Measurements from ENCODE around the gene CASQ2. TPM values are rescaled to one million over a fixed set of nuclear protein-coding genes. Genes with fewer than 3 reads are reported as not detected.

Gene CASQ2
- total RNA-seq (2021; fragmentation: NEBNext Ultra II Directional; extraction: Animal tissue kit (Norgen Biotek cat#: 25700)) = not detected
- long read RNA-seq = 0 reads

DNA sequence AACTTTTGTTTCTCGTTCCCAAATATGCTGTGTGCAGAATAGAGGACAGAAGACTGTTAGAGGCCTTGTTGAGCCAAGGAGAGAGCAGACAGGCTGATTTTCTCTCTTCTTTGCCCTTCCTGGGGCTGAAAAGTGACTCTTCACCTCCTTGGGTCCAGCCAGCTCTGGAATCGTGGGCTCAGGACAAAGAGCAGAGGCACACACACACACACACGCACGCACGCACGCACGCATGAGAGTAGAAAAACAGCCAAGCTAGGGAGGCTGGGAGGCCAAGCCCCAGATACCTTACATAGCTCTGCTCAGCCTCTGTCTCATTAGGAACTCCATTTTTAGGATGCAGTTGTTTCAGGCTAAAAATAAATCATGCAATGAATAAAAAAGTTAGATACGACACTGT lies at the start of gene CASQ2:
TSS of gene CASQ2 (minus strand) at position 166 of the 400 bp plus-strand sequence. CDS start 173 bp downstream, outside the sequence.
- TF ChIP-seq, protein P1, sequence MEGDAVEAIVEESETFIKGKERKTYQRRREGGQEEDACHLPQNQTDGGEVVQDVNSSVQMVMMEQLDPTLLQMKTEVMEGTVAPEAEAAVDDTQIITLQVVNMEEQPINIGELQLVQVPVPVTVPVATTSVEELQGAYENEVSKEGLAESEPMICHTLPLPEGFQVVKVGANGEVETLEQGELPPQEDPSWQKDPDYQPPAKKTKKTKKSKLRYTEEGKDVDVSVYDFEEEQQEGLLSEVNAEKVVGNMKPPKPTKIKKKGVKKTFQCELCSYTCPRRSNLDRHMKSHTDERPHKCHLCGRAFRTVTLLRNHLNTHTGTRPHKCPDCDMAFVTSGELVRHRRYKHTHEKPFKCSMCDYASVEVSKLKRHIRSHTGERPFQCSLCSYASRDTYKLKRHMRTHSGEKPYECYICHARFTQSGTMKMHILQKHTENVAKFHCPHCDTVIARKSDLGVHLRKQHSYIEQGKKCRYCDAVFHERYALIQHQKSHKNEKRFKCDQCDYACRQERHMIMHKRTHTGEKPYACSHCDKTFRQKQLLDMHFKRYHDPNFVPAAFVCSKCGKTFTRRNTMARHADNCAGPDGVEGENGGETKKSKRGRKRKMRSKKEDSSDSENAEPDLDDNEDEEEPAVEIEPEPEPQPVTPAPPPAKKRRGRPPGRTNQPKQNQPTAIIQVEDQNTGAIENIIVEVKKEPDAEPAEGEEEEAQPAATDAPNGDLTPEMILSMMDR (IDR thresholded peaks at IDR 0.05) = no peak
- DNase-seq = no peak
- Mint-ChIP-seq H3K4me3 (no peak within 1 kb of the TSS), H3K27ac (no peak within 1 kb of the TSS), H3K36me3 (ENCODE audit: low read depth) (no peaks in the 10 kb centered on the region), H3K27me3 (ENCODE audit: insufficient read depth) (peaks cover 20% of the 10 kb centered on the region), H3K4me1 (ENCODE audit: low read depth) (peaks cover 21% of the 10 kb centered on the region), H3K9me3 (no peaks in the 10 kb centered on the region)

DNA sequence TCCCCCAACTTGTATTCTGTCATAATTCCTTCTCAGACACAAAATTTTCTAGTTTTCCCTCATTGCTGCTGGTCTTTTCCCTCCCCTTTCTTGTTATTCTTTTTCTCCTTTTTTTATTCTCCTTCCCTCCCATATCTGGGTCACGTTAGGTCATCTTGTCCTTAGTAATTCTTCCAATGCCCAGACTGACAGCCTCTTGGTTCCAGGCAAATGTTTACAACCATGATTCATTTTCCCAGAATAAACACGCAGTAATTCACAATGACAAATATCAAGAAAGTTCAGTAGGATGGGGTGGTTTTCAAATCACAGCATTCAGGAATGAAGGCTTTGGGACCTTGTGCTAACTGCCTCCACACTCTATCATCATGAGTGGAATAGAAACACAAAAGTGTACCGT lies 47.2 kb upstream of the CASQ2 start:
- Mint-ChIP-seq H3K9me3 (no peaks in the 10 kb centered on the region), H3K27me3 (ENCODE audit: insufficient read depth) (peaks cover 14% of the 10 kb centered on the region), H3K27ac (no peak overlapping the region), H3K36me3 (ENCODE audit: low read depth) (no peaks in the 10 kb centered on the region), H3K4me1 (ENCODE audit: low read depth) (no peaks in the 10 kb centered on the region), H3K4me3 (no peak overlapping the region)
- TF ChIP-seq, protein P1 (IDR thresholded peaks at IDR 0.05) = no peak
- DNase-seq = no peak

DNA sequence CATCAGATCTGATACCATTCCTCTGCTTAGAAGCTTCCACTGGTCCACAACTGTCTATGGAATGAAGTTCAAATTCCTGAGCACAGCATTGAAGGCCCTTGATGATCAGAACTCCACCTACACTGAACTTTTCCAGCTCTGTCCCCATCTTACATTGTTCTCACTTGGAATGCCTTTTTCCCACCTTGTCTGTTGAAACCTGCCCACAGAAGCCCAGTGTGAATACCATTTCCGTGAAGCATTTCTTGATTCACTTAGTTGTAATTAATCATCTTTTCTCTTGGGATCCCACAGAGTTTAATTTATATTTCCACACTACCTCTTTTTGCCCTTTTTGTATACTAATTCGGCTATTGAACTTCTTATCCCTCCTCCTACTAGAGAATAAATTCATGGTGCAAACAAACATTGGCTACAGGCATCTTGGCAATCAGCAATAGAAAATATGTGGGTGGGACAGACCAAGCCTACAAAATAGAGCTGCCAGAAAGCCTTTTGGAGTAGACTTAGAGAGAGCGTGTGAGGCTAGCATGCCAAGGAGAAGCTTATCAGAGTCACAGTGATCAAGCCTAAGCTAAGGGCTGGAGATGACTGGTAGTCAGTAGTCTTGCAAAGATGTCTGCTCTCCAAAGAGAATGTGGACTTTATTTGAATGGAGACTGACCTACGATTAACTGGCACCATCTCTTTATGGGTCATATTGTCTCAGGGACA lies 46.3 kb upstream of the CASQ2 start:
- DNase-seq = no peak
- Mint-ChIP-seq H3K36me3 (ENCODE audit: low read depth) (no peaks in the 10 kb centered on the region), H3K4me3 (no peak overlapping the region)

DNA sequence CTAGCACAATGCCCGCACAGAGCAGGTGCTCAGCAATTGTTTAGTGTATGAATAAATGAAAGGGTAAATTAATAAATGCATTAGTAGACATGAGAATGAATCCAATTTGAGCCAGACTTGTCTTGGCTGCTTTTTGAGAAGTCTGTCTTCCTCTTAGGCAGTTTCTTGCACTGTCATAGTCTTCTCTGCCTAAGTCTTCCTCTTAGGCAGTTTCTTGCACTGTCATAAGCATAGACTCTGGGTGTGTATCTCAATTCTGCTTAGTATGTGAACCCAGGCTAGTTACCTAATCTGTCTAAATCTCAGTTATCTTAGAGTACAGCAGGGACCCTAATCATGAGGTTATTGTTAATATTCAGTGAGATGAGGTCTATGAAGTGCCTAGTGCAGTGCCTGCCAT lies 45.2 kb upstream of the CASQ2 start:
- peaks cover 15% of the 10 kb centered on the region for H3K27me3 Mint-ChIP-seq (ENCODE audit: insufficient read depth)
- TF ChIP-seq, protein P1 (IDR thresholded peaks at IDR 0.05) = no peak
- H3K4me1 Mint-ChIP-seq (ENCODE audit: low read depth) = no peaks in the 10 kb centered on the region
- no peak for DNase-seq
- H3K27ac Mint-ChIP-seq = no peak overlapping the region
- no peaks in the 10 kb centered on the region for H3K36me3 Mint-ChIP-seq (ENCODE audit: low read depth)
- H3K4me3 Mint-ChIP-seq = no peak overlapping the region
- H3K9me3 Mint-ChIP-seq = no peaks in the 10 kb centered on the region

More for the DNA sequence above, 46.3 kb upstream of the CASQ2 start:
- TF ChIP-seq, protein P1 (IDR thresholded peaks at IDR 0.05) = no peak
- H3K27ac Mint-ChIP-seq = no peak overlapping the region
- H3K9me3 Mint-ChIP-seq = no peaks in the 10 kb centered on the region
- H3K27me3 Mint-ChIP-seq (ENCODE audit: insufficient read depth) = peaks cover 15% of the 10 kb centered on the region
- H3K4me1 Mint-ChIP-seq (ENCODE audit: low read depth) = no peaks in the 10 kb centered on the region

DNA sequence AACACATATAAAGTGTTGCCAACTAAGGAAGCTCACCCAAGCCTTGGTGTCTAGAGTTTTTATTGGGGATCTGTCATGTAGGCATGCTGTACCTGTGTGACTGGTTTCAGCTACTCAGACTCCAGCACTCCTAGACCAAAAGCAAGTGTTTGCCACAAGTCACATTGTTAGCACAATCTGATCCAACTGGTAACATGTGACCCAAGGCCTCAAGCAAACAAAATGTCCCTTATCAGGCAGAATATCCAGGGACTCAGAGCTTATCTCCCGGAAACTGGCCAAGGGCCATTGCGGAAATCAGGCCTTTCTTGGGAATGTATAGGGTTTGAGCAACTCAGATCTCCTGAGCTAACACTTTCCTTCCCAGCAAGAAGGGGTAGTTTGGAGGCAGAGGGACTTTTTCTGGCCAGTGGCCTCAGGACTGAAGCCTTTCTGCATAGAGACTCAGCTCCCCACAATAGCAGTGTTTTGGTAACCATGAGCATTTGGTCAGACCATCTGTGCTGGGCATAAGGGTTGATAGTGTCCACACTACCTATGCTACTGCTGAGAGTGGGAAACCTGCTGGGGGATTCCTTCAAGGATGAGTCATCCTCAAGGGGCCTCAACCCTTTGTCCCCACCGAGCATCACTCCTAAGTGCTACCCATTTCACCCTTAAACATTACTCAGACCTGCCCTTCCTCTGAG lies 42.8 kb upstream of the CASQ2 start:
- peaks cover 9% of the 10 kb centered on the region for H3K4me1 Mint-ChIP-seq (ENCODE audit: low read depth)
- no peak overlapping the region for H3K4me3 Mint-ChIP-seq
- H3K36me3 Mint-ChIP-seq (ENCODE audit: low read depth) = no peaks in the 10 kb centered on the region
- no peaks in the 10 kb centered on the region for H3K9me3 Mint-ChIP-seq
- DNase-seq = no peak
- TF ChIP-seq, protein P1 (IDR thresholded peaks at IDR 0.05) = no peak
- no peak overlapping the region for H3K27ac Mint-ChIP-seq
- peaks cover 11% of the 10 kb centered on the region for H3K27me3 Mint-ChIP-seq (ENCODE audit: insufficient read depth)

All from HFFc6 (cell line).